Loucy (cell line): Measurements from ENCODE around the gene AQP1.

Experiments
- H2AFZ ChIP-seq: fragments of 200-600 bp; sonication (generic); 2 replicates; pipeline ENCODE4 v1.6.0; 2016; ENCODE audit warnings: antibody characterized with exemption, mild to moderate bottlenecking, low read length, moderate library complexity
- H3F3A ChIP-seq: fragments of 200-600 bp; 2 replicates; pipeline ENCODE4 v1.6.0; 2016; ENCODE audit warnings: antibody characterized with exemption, low read depth, mild to moderate bottlenecking
- H3K27me3 ChIP-seq: fragments of 200-600 bp; sonication (generic); 2 replicates; pipeline ENCODE4 v1.6.1; 2014; ENCODE audit warnings: low read length, mild to moderate bottlenecking; ENCODE audit not compliant: insufficient read depth, poor library complexity, severe bottlenecking
- H3K36me3 ChIP-seq: fragments of 200-600 bp; sonication (generic); 2 replicates; pipeline ENCODE4 v1.6.1; 2016; ENCODE audit warnings: low read length; ENCODE audit not compliant: insufficient read depth
- H3K4me1 ChIP-seq: fragments of 200-600 bp; sonication (generic); 2 replicates; pipeline ENCODE4 v1.5.1; 2014; ENCODE audit warnings: low read length, mild to moderate bottlenecking; ENCODE audit not compliant: insufficient read depth, poor library complexity, severe bottlenecking
- H3K4me2 ChIP-seq: fragments of 200-600 bp; sonication (generic); 2 replicates; pipeline ENCODE4 v1.6.0; 2014; ENCODE audit warnings: antibody characterized with exemption, low read length, low read depth, mild to moderate bottlenecking; ENCODE audit not compliant: poor library complexity, severe bottlenecking
- H3K4me3 ChIP-seq: fragments of 200-600 bp; sonication (generic); 2 replicates; pipeline ENCODE4 v1.5.1; 2014; ENCODE audit warnings: low read length, mild to moderate bottlenecking, mixed read lengths; ENCODE audit not compliant: poor library complexity, severe bottlenecking
- H3K79me2 ChIP-seq: fragments of 200-600 bp; sonication (generic); 2 replicates; pipeline ENCODE4 v1.6.1; 2014; ENCODE audit warnings: low read length; ENCODE audit not compliant: insufficient read depth
- H3K9ac ChIP-seq: fragments of 200-600 bp; sonication (generic); 2 replicates; pipeline ENCODE4 v1.6.0; 2014; ENCODE audit warnings: mild to moderate bottlenecking, low read depth, low read length, moderate library complexity; ENCODE audit not compliant: poor library complexity, severe bottlenecking
- H3K9me2 ChIP-seq: fragments of 200-600 bp; sonication (generic); replicated peaks from 2 replicates; pipeline ENCODE4 v1.6.1; 2016; ENCODE audit warnings: low read depth, low read length, mixed read lengths
- H3K9me3 ChIP-seq: fragments of 200-600 bp; sonication (generic); 2 replicates; pipeline ENCODE4 v1.6.1; 2014; ENCODE audit warnings: mild to moderate bottlenecking, antibody characterized with exemption, low read length, low read depth; ENCODE audit not compliant: insufficient read depth
- H4K20me1 ChIP-seq: fragments of 200-600 bp; sonication (generic); 2 replicates; pipeline ENCODE4 v1.6.0; 2014; ENCODE audit warnings: antibody characterized with exemption, low read length, mild to moderate bottlenecking; ENCODE audit not compliant: insufficient read depth, poor library complexity, severe bottlenecking
- CTCF ChIP-seq: fragments of 200-600 bp; sonication (generic); conservative IDR thresholded peaks from 2 replicates; pipeline ENCODE4 v1.5.1; 2014; ENCODE audit warnings: mild to moderate bottlenecking, antibody characterized with exemption, low read length
- EZH2phosphoT487 ChIP-seq: fragments of 200-600 bp; IDR thresholded peaks from 2 replicates; pipeline ENCODE4 v1.6.1; 2018; ENCODE audit warnings: antibody characterized with exemption, mild to moderate bottlenecking, moderate library complexity, borderline replicate concordance

The AQP1 gene

GRCh38 chr7:30920584-30921539, 9.2 kb downstream of the AQP1 start:
- no peak overlapping the region for H3K9ac ChIP-seq
- H3K36me3 ChIP-seq, result no peaks in the 10 kb centered on the region
- H3K4me1 ChIP-seq, result no peaks in the 10 kb centered on the region
- no peak overlapping the region for H2AFZ ChIP-seq
- TF ChIP-seq EZH2phosphoT487, result no peak
- no peak for TF ChIP-seq CTCF
- no peaks in the 10 kb centered on the region for H3K9me3 ChIP-seq
- no peaks in the 10 kb centered on the region for H3K79me2 ChIP-seq
- H4K20me1 ChIP-seq, result no peaks in the 10 kb centered on the region
- H3K4me3 ChIP-seq, result no peak overlapping the region
- H3K9me2 ChIP-seq, result no peaks in the 10 kb centered on the region
- no peaks in the 10 kb centered on the region for H3F3A ChIP-seq
- no peaks in the 10 kb centered on the region for H3K27me3 ChIP-seq
- H3K4me2 ChIP-seq, result no peak overlapping the region

GRCh38 chr7:30921540-30922401, 10.1 kb downstream of the AQP1 start:
- no peaks in the 10 kb centered on the region for H3K9me3 ChIP-seq
- no peaks in the 10 kb centered on the region for H3K27me3 ChIP-seq
- H3K36me3 ChIP-seq, result no peaks in the 10 kb centered on the region
- no peak overlapping the region for H3K9ac ChIP-seq
- no peaks in the 10 kb centered on the region for H3K4me1 ChIP-seq
- no peaks in the 10 kb centered on the region for H3K79me2 ChIP-seq
- H3K4me3 ChIP-seq, result no peak overlapping the region
- H4K20me1 ChIP-seq, result no peaks in the 10 kb centered on the region
- no peak for TF ChIP-seq EZH2phosphoT487
- no peak for TF ChIP-seq CTCF
- H3K9me2 ChIP-seq, result no peaks in the 10 kb centered on the region
- H2AFZ ChIP-seq, result no peak overlapping the region
- no peaks in the 10 kb centered on the region for H3F3A ChIP-seq
- no peak overlapping the region for H3K4me2 ChIP-seq

- Histone ChIP-seq H3K4me2 (no peak overlapping the region), H3F3A (no peaks in the 10 kb centered on the region), H4K20me1 (no peaks in the 10 kb centered on the region), H2AFZ (no peak overlapping the region), H3K4me1 (no peaks in the 10 kb centered on the region), H3K36me3 (no peaks in the 10 kb centered on the region), H3K9me2 (no peaks in the 10 kb centered on the region), H3K9me3 (no peaks in the 10 kb centered on the region), H3K79me2 (no peaks in the 10 kb centered on the region), H3K27me3 (no peaks in the 10 kb centered on the region), H3K4me3 (no peak overlapping the region), H3K9ac (no peak overlapping the region)
- no peak for TF ChIP-seq CTCF
- TF ChIP-seq EZH2phosphoT487, result no peak
Measured at GRCh38 chr7:30922596-30922995, 10.9 kb downstream of the AQP1 start.
